GM12878 (cell line): ENCODE results near the gene GJA1.
"Not testable (repeated sequence)": the region's sequence is repeated elsewhere in the genome, so short reads cannot be mapped to it uniquely, and the experiment has no call there.

Experiments
- BRCA1 ChIP-seq: IDR thresholded peaks from 2 replicates; pipeline ENCODE4 v1.6.1; 2011; ENCODE audit warnings: low read depth, low read length, improper control_type of control experiment
- CTCF ChIP-seq, 3 experiments: IDR thresholded peaks in 2 of 3; conservative IDR thresholded peaks in 1 of 3; 2 replicates each; pipeline ENCODE4 v1.5.1; 2011; ENCODE audit warnings: low read depth in 3 of 3, low read length in 3 of 3, mild to moderate bottlenecking in 3 of 3, control low read depth in 2 of 3, moderate library complexity in 2 of 3, inconsistent platforms in 1 of 3, mixed read lengths in 1 of 3; ENCODE audit not compliant: control insufficient read depth in 2 of 3, insufficient read depth in 1 of 3; ENCODE audit errors: extremely low read depth in 1 of 3
- MAX ChIP-seq: IDR thresholded peaks from 2 replicates; pipeline ENCODE4 v1.6.1; 2012; ENCODE audit warnings: low read depth, low read length, improper control_type of control experiment
- MYB ChIP-seq: fragments of 150-350 bp; IDR thresholded peaks from 2 replicates; pipeline ENCODE4 v1.6.1; 2014; ENCODE audit warnings: mild to moderate bottlenecking, low read depth, low read length, borderline replicate concordance
- RB1 ChIP-seq: fragments of 450-650 bp; formaldehyde crosslinking; IDR thresholded peaks from 2 replicates; pipeline ENCODE4 v1.6.1; 2017; ENCODE audit warnings: mild to moderate bottlenecking, borderline replicate concordance
- SMAD1 ChIP-seq: fragments of 450-650 bp; IDR thresholded peaks from 2 replicates; pipeline ENCODE4 v1.6.1; 2018; ENCODE audit warnings: mild to moderate bottlenecking, low read depth; ENCODE audit not compliant: partially characterized antibody
- SMC3 ChIP-seq: IDR thresholded peaks from 2 replicates; pipeline ENCODE4 v1.6.1; 2011; ENCODE audit warnings: low read length, improper control_type of control experiment, borderline replicate concordance

- not testable (repeated sequence) for TF ChIP-seq RB1; CTCF (IDR thresholded peaks at IDR 0.05 in 2 of 3, conservative IDR thresholded peaks at IDR 0.05 in 1 of 3; ENCODE audit: control insufficient read depth in 2 of 3, extremely low read depth in 1 of 3, insufficient read depth in 1 of 3, low read depth in 3 of 3, low read length in 3 of 3); SMAD1; BRCA1; SMC3; MAX; MYB
Observed at GRCh38 chr6:121448528-121448927, 13.1 kb downstream of the GJA1 start.
